NCI-H446 treated with DMSO at 0.1 percent for 48 hours (cell line): ENCODE data around the gene EFCAB7.

Experiments
- DNase-seq: peaks from one replicate; lab custom pipeline; 2025; lab: John Stamatoyannopoulos, UW

EFCAB7 gene, protein sequence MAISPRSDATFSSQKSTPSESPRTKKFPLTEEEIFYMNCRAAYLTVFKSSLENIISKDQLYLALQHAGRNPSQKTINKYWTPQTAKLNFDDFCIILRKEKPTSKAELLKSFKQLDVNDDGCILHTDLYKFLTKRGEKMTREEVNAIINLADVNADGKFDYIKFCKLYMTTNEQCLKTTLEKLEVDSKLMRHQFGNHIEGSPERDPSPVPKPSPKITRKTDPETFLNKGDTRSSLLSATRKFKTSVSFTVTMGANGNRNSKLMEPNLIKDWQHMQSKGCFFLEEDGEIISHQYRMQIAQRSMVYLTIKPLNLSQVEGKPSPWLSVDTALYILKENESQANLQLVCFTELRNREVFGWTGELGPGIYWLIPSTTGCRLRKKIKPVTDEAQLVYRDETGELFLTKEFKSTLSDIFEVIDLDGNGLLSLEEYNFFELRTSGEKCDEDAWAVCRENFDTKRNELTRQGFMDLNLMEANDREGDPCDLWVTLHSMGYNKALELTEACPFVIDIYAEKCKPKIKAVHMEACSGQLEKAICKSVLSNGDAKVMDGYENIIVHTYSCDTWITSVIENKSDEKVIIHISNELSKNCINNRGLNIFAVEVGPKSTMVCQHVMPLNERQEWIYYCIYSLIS

DNA sequence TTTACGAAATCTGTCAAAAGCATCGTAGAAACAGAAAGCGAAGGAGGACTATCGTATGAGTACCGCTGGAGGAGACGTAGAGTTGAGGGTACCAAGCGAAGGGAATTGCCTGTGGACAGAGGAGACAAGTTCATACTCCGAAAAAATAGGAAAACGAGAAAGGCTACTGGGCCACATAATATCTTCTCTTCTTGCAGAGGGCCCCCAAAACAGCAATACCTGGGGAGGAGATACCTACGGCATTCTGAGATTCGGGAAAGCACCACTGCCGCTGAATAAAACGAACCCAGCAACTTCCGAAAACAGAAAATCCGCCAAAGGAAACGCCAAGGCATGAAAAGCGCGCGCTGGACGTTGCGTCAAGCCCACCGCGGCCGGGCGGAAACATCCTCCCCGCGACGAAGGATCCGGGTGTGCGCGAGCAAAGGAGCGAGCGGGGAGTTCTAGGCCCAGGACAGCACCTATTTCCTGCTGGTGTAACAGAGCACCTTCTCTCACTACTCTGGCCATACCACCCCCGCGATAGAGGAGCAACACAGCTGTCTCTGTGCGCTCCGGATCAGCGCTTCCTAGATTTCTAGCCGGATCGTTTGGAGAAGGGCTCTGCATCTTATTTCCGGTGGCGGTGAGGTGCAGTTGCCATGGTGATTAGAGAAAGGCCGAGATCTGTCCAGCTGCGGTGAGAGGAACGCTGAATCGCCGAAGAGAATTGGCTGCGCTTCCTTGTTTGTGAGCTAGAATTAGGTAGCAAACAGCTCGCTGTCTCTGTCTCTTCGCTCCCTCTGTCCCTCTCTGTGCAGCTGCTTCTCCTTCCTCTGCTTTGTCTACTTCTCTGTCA is at the start of gene EFCAB7, which contains the start of gene ITGB3BP:
EFCAB7 (plus strand) TSS at position 635 of the 838 bp plus-strand sequence. CDS start 2,048 bp downstream, outside the sequence.
ITGB3BP (minus strand) TSS at position 335 of the 838 bp plus-strand sequence; CDS start at position 243, 92 bp downstream.
- DNase-seq = peak; percentile 89

DNA sequence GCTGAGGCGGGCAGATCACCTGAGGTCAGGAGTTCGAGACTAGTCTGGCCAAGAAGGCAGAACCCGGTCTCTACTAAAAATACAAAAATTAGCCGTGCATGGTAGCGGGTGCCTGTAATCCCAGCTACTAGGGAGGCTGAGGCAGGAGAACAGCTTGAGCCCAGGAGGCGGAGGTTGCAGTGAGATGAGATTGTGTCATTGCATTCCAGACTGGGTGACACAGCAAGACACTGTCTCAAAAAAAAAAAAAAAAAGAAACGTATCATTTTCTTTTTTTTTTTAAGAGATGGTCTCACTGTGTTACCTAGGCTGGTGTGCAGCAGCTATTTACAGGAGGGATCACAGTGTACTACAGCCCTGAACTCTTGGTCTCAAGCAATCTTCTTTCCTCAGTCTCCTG is 47.6 kb upstream of the EFCAB7 start:
- no peak for DNase-seq

DNA sequence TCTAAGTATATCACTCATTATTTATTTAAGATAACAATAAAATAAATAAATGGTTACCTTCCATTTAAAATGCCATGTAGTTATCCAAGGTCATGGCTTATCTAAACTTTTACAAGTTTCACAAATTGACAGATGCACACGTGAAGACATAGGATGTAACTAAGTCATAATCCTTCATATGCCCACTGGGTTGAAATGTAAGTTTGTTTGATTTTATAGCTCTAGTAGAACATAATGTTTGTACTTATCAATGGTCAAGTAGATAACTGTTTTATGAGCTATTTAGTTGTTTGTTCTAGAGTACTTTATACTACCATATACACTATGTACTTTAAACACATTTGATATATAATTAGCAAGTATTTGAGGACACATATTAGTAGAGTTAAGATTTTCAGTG is 43.3 kb upstream of the EFCAB7 start:
- DNase-seq = no peak

DNA sequence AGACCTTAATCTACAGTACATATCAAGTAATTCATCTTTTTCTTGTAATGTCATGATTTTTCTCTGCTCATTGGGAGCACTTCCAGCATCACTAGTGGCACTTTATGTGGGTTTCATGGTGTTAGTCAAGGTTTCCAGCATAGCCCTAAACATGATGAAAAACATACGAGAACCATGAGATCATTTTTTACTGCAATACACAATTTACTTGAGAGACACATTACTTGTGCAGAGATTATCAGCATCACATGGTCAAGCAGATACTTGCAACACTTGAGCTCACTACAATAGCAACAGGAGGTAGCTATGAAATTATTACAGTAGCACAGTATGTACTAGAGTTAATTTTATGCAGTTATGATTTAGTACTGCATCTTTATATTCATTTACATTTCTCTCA is 36.7 kb upstream of the EFCAB7 start:
- DNase-seq = no peak

DNA sequence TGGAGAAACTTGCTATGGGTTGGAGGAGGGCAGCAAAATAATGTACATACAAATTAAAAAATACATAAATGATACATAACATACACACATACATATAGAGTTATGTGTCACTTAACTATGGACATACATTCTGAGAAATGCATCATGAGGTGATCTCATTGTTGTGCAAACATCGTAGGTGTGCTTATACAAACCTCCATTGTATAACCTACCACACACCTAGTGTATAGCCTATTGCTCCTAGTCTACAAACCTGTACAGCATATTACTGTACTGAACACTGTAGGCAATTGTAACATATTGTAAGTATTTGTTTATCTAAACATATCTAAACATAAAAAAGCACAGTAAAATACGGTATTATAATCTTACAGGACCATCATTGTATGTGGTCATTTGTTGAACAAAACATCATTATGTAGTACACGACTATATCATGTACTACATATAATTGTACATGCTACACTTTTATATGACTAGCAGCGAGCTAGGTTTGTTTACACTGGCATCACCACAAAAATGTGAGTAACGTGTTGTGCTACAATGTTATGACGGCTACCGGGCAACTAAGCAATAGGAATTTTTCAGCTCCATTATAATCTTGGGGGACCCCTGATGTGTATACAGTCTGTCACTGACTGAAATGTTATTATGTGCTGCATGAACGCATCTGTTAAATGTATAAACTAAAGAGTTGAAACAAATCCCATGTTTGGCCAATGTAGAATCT is 35.8 kb upstream of the EFCAB7 start:
- DNase-seq = peak; percentile 7

DNA sequence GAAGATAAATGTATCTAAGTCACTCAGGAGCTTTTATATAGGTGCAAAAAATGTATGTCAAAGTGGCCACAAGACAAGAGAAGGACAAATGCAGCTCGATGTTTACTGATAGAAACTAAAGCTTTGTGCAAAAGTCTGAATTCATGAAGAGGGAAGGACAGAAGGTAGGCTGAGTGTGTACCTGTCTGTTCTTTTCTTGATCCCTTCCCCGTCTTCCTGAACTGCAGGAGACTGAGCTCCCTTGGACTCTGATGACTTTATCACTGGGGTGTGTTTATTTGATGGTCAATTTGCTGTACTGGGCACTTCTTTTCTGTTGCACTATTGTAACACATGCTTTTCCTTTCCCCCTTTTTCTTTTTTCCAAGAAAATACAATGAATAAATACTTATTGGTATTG is 25.7 kb upstream of the EFCAB7 start:
- DNase-seq = no peak

DNA sequence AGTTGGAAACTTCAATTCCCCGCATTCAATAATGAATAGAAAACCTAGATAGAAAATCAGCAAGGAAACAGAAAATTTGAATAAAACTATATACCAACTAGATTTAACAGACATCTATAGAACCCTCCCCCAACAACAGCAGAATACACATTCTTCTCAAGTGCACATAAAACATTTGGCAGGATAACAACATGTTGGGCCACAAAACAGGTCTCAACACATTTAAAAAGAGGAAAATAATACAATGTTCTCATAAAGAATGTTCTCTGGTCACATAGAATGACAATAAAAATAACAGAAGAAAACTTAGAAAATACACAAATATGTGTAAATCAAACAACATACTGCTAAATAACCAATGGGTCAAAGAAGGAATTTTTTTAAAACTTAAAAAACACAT is 25.2 kb upstream of the EFCAB7 start:
- no peak for DNase-seq

DNA sequence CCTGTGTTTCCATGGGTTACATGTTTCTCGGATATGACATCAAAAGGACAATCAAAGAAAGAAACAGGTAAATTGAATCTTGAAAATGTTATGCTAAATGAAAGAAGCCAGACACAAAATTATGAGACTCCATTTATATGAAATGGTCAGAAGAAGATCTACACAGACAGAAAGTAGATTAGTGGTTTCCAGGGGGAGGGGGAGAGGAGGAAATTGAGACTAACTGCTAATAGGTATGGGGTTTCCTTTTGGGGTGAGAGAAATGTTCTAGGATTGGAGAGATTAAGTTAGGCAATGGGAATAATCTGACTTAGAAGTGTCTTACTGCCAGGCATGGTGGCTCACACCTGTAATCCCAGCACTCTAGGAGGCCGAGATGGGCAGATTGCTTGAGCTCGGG is 22.1 kb upstream of the EFCAB7 start:
- no peak for DNase-seq

DNA sequence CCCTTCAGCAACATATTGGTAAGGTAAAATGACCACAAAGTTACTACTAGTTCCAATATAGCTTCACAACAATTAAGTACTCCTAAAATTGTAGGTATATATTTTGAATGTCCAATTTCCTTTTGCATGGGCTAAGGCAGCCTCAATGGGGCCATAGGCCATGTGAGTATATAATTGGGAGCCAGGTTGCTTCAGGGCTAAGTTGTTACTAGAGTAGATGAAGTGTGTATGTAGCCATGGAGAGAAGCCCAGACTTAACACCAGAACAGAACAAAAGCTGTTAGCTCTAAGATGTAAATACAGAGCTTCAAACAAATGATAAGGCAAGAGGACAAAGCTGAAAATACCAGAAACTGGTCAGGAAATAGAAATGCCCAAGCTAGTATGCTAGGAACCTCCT is 16.5 kb upstream of the EFCAB7 start:
- DNase-seq = no peak

DNA sequence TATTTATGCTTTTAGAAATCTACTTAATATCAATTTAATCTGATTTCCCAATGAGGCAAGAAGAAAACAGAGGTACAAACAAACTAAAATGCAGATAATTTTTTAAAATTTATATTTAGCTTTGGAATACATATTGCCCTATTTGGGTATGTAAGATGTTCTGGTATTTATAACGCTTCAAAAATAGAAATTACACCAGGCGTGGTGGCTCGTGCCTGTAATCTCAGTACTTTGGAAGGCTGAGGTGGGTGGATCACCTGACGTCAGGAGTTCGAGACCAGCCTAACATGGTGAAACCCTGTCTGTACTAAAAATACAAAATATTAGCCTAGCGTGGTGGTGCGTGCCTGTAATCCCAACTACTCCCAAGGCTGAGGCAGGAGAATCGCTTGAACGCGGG is 13.6 kb upstream of the EFCAB7 start:
- no peak for DNase-seq

DNA sequence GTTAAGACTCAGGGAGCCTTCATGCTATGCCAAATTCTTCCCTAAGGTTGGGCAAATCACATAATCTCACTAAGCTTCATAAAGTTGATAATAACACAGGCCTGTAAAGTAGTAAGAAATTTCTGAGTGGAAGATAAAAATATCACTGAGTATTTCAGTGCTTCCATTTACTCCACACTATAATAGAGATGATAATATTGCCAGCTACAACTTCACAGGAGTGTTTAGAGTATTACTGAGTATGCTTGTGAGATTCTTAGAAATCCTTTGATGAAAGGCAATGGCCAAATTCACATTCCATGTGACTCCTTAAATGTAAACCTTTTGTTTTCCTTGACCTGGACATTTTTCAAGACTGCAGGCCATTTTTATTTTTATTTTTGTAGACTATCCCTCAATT is 10.7 kb upstream of the EFCAB7 start:
- DNase-seq = no peak

DNA sequence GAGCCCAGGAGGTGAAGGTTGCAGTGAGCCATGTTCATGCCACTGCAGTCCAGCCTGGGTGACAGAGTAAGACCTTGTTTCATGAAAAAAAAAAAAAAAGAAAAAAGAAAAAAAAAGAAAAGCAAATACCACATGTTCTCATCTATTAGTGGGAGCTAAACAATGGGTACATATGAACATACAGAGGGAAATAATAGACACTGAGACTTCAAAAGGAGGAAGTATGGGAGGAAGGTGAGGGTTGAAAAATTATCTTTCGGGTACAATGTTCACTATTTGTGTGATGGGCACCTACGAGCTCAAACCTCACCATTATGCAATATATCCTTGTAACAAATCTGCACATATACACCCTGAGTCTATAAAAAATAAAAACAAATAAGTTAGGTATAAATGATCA is 6.7 kb upstream of the EFCAB7 start:
- DNase-seq = no peak

DNA sequence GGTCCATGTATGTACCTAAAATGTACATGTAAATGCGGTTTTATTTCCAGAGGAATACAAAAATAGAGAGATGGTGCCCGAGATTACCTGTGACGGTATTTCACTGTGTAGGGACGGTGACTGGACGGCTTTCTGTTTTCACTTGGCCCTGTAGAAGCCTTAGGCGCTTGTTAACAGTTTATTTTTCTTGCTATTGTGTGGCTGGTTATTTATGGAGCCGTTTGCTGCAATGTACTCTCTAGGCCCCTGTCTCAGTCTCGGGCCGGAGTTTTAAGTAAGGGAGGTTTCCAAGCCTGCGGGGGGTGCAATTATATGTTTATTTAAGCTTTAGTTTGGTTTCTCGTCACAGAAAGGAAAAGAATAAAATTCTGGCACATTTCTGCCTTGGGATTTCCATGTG is 413 bp downstream of the EFCAB7 start:
- no peak for DNase-seq

DNA sequence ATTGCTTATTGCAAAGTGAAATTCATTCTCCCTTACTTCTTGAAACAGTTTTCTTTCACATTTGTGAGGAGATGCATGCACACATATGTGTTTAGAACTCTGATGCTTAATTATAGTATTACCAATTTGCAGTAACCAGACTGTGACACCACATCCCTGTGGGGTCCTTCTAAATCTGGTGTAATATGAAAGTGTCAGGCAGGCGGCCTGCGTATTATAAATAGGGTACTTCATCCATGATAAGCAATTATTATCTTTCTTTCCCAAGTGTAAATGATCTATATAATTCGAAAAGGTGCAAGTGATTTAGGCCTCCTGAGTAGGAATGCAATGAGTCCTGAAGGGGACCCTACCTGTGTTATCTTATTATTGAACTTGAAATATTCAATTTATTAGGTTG is 876 bp downstream of the EFCAB7 start:
- no peak for DNase-seq

DNA sequence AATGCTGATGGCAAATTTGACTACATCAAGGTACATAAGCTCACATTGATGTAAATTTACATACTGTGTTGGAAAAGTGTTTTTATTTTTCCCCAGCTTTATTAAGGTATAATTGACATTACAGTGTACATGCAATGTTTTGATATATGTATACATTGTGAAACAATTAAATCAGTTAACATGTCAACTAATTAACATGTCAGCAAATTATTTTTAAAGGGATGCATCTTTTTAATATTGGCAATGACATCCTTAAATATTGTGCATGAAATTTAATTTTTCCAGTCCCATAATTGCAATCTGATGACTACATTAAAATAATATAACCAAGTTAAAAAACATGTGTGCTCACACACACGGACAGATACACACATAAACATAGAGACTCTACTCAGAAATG is 9.4 kb downstream of the EFCAB7 start:
- DNase-seq = no peak

DNA sequence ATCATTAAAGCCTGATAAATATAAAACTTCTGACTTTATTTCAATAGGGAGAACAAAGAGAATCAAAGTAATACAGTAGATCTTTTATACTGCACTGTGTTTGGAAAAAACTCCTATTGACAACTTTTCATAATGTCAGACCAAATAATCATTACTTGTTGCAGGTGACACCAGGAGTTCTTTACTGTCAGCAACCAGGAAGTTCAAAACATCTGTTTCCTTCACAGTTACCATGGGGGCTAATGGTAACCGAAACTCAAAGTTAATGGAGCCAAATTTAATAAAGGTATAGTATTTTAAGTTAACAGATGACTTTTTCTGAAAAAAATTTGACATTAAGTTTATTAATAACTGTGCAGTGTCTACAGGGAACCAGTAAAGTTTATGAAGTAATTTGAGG is 10.6 kb downstream of the EFCAB7 start:
- DNase-seq = no peak

DNA sequence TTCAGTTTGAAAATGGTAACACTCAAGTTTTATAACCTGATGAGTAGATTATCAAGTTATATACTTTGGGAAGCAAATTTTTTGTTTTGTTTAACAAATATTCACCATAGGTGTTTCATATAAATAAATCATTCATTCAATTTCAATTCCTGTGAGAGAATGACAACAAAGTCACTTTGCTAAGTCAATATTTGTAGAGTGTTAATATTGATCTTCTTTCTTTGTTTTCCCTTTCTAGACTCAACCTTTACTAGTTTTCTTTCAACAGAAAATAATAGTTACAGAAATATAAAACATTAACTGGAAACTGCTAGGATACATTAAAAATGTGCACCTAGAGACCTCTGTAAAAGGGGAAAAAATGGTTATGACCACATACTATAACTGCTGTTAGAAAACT is 11.1 kb downstream of the EFCAB7 start:
- no peak for DNase-seq

DNA sequence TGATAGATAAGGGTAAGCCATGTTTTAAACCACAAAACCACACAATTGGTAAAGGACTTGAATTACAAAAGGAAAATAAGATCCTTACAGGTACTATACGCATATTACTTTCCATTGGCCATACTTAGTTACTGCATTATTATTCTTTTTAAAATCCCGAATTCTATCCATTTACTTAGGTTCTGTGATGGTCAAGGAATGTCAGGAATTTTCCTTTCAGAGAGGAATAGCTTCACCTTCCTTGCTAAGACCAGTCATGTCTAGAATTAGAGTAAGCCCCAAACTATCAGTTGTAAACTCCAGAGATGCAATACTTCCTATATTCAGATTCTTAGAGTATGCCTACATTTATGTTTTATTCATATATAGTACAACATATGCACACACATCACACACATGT is 13.7 kb downstream of the EFCAB7 start:
- DNase-seq = no peak

DNA sequence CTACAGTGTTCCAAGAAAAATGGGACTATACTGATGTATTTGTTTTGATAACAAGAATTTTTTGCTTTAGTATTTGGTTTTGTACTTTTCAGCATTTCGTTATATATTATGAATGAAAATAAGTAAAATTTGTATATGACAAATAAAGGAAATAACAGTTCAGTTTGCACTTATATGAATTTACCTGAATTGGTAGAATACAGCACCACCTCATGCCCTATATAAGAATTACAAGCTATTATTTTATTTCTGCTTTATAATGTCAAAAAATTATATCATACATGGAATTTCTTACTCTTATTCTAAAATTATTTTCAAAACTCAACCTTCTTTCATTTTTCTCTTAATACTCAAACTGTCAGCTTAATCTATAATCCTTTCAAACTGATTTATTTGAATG is 14.6 kb downstream of the EFCAB7 start:
- no peak for DNase-seq

DNA sequence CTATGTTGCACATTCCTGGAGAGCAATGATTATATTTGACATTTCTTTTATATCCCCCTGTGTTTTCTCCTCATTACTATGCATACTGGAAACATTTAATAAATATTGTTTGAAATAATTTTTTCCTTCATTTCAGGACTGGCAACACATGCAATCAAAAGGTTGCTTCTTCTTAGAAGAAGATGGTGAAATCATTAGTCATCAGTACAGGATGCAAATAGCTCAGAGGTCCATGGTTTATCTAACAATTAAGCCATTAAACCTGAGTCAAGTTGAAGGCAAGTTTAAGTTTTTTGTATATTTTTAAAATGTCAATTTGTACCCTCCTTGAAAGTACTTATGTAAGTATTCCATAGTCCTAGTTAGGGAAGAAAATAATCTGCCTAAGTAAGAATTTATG is 22.5 kb downstream of the EFCAB7 start:
- no peak for DNase-seq

DNA sequence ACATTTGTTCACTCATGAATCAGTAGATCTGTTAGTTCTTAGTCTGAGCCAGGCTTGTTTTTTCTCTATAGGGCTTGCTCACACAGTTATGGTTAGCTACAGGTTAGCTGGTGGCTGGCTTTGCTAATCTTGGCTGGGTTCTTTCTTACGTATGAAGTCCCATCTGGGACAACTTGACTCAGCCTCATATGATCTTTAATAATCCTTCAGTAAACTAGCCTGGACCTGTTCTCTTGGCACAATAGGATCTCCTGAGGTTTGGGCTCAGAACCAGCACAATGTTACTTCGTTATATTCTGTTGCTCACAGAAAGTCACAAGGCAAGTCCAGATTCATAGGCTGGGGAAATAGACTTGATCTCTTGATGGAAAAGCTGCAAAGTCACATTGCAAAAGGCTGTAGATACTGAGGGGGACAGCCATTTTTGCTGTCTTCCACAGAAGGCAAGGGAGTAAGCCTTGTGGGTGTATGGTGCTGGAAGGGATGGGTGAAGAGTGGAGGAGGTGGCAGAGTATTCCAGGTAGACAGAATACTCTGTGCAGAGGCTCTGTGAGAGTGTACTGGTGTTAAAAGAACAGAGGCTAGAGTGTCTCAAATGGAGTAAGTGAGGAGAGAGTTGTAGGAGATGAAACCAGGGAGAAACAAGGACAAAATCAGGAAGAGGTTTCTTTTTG is 24.4 kb downstream of the EFCAB7 start:
- DNase-seq = peak; percentile 94

DNA sequence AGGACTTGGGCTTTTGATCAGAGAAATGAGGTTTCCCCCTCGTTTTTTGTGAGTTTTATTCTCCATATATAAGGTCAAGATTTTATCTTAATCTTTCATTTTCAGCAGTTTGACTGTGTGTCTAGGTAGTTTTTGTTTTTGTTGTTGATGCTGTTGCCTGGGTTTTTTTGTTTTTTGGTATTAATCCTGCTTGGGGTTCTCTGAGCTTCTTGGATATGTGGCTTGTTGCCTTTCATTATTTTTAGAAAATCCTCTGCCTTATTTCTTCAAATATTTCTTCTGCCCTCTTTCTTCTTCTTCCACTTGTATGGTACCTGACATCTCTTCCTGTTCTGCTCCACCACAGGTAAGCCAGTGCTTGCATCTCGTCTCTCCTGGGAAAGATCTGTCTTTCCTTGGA is 25.0 kb downstream of the EFCAB7 start:
- DNase-seq = no peak
